HG02759 (cell line): ENCODE results near the gene BCL2L1.
"Not testable (repeated sequence)": the region's sequence is repeated elsewhere in the genome, so short reads cannot be mapped to it uniquely, and the experiment has no call there.

Experiments used
- ATAC-seq: cut with Tn5 transposase; IDR thresholded peaks from one replicate; pipeline ENCODE4 v1.9.1; 2021; ENCODE audit warnings: mild to moderate bottlenecking, moderate library complexity; ENCODE audit not compliant: unreplicated experiment

Gene BCL2L1

DNA sequence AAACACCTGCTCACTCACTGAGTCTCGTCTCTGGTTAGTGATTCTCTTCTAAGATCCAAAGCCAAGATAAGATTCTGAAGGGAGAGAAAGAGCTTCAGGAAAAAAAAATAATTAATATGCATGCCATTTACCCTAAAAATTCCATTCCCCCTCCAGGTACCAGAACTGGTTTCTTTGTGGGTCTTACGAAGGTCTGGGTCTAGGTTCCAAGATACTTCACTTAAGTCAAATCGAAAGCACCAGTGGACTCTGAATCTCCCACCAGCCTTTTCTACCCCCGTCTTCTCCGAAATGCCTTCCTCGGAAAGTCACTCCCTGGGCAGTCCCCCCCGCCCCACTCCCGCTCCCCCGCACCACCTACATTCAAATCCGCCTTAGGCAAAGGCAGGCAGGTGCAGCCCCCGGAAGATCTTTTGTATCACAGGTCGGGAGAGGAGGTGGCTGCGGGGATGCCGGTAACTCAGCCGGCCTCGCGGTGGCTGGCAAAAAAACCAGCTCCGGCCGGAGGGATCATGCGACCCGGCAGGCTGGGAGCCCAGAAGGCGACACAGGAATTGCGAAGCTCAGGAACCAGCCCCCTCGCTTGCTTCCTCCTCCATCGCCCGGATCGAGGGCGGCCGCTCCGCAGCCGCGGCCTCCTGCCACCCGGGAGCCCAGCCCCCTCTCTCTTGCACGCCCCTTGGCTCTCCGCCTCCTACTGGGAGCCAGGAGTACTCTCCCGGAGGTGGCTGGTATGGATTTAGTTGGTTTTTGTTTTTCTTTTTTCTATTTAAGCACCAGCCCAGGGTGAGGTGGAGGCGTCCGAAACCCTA, at the start of gene BCL2L1:
Gene BCL2L1 (minus strand): TSS at position 612 of the 812 bp plus-strand sequence. CDS start 650 bp downstream, outside the sequence.
- ATAC-seq = peak; percentile 19

DNA sequence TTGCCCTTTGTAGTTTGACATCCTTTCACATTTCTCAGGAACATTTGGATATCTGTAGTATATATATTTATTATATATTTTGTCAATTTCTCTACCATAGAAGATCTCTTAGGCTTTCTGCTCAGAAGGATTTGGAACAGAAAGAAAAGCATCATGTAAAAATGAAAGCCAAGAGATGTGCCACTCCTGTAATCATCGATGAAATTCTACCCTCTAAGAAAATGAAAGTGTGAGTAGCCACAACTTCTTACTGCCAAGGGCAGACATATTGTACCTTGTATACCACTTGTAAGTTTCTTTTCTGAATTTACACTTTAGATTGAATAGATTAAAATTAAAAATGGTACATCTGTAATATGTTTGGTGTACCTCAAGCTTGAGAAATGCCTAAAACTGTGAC, 47.6 kb upstream of the BCL2L1 start:
- no peak for ATAC-seq

DNA sequence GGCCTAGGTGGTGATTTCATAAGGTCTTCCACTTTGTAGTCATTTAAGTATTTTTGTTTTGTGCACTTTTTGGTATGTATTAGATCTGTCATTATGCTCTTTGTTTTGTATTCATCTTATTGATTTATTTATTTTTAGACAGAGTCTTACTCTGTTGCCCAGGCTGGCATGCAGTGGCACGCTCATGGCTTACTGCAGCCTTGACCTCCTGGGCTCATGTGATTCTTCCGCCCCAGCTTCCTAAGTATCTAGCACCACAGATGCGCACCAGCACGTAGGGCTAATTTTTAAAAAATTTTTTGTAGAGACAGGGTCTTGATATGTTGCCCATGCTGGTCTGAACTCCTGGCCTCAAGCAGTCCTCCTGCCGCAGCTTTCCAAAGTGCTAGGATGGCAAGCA, 47.0 kb upstream of the BCL2L1 start:
- no peak for ATAC-seq

DNA sequence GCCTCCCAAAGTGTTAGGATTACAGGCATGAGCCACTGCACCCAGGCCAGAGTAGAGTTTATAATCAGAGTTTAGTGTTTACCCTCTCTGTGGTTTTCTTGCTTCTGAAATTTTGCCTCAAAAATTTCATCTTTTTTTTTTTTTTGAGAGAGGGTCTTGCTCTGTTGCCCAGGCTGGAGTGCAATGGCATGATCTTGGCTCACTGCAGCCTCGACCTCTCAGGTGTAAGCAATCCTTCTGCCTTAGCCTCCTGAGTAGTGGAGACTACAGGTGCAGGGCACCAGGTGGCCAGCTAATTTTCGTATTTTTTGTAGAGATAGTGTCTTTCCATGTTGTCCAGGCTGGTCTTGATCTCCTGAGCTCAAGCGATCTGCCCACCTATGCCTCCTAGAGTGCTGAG, 45.1 kb upstream of the BCL2L1 start:
- ATAC-seq = no peak

DNA sequence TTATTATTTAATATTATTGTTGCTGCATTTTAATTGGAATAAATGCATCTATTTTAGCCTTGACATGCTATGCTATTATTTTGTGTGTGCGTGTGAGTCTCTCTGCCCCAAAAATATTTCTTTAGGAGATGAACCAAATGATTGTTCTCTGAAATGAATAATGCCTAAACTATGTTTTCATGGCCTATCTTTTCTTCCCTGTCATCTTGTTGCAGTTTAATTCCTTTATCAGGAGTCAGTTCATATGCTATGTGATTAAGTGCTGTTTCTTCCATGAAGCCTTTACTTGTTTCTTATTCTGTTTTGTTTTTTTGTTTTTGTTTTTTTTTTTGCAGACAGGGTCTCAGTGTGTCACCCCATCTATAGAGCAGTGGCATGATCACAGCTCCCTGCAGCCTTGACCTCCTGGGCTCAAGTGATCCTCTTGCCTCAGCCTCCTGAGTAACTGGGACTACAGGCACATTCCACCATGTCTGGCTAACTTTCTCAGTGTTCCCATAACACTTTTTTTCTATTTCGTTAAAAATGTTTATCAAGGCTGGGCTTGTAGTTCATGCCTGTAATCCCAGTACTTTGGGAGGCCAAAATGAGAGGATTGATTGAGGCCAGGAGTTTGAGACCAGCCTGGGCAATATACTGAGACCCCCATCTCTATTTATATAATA, 42.1 kb upstream of the BCL2L1 start:
- no peak for ATAC-seq

DNA sequence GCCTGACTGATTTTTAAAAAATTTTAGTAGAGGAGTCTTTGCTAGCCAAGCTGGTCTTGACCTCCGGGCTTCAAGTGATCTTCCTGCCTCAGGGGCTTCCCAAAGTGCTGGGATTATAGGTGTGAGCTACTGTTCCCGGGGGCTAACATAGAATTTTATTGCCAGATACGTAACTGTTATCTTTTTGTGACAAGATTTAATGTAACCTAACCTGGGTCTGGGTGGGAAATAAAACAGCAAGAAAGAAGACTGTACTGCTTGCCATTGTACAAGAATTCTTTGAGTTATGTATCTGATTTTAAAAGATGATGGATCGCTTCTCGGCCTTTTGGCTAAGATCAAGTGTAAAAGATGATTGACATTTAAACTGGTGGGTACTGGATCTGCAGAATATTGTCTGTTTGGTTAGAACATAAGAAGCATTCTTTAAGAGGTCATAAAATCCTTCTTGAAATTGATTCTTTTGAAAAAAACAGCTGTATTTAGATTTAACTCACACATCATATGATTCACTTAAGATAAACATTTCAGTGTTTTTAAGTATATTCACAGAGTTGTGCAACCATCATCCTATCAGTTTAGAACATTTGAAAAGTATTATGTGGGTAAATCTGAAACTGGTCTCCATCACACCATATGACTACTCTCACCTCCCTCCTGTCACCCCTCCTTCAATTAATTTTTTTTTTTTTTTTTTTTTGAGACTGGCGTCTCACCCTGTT, 38.0 kb upstream of the BCL2L1 start:
- ATAC-seq = no peak

DNA sequence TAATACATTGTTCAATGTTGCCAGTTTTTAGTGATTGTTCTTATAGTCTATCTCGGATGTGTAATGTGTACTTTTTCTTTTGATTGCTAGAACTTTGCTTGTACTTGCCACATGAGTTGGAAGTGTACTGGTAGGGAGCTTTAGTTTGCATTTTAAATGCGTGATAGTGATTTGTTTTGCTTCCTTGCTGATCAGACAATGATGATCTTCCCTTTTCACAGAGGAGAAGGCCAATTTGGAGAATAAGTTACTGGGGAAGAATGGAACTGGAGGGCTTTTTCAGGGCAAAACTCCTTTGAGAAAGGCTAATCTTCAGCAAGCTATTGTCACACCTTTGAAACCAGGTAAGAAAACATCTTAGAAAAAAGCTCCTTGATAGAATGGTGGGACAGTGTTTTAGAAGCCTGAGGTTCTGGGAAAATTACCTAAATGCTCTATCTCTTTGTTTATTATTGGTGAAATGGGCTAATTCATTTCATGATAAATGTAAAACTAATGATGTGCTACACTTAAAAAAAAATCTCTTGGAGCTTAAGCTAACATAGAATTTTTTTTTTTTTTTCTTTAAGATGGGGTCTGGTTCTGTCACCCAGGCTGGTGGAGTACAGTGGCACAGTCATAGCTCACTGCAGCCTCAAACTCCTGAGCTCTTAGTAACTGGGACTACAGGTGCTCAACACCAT, 37.3 kb upstream of the BCL2L1 start:
- ATAC-seq = no peak

DNA sequence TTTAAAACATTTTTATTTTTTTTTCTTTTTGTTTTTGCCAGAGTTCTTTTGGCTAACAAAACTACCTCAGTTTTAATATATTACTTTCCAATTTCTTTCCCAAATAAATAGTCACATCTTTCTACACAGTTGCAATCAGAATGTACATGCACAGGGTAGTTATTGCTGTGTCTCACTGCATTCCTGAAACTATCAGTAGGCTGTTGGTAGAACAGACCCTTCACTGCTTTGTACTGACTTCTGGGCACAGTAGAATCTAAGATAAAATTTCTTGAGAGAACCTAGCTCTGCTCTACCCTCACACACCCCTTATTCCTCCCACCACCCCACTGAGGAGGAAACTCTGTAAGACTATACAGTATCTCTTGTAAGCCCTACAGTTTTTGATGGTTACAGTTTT, 36.3 kb upstream of the BCL2L1 start:
- ATAC-seq = no peak

DNA sequence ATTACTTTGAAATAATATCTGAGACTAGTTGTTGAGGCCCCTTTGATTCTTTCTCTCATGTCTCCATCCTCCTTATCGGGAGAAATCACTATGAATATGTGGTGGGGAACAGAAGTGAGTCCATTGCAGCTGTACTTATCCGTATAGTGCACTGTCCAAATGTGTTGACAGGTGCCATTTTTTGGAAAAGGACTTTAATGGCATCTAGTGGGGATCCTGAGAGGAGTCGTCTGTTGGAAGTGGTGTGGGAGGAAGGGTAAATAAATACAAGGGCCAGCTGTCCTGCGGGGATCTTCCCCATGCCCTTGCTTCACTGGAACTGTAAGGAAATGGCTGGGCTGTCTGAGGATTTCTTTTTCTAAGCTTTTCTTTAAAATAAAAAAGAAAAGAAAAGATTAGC, 35.9 kb upstream of the BCL2L1 start:
- no peak for ATAC-seq

DNA sequence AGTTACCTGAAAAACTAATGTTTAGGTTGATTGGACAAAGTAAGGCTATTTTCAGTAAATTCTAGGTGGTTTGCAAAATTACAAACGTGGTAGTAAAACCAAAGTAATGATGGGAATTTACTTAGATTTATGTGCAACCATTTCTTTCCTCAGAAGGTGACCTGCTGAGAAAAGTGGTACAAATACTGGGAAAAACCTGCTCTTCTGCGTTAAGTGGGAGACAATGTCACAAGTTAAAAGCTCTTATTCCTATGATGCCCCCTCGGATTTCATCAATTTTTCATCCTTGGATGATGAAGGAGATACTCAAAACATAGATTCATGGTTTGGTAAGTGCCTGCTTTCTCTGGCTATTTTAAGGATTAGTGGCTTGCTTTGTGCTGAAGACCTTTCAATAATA, 34.6 kb upstream of the BCL2L1 start:
- no peak for ATAC-seq

DNA sequence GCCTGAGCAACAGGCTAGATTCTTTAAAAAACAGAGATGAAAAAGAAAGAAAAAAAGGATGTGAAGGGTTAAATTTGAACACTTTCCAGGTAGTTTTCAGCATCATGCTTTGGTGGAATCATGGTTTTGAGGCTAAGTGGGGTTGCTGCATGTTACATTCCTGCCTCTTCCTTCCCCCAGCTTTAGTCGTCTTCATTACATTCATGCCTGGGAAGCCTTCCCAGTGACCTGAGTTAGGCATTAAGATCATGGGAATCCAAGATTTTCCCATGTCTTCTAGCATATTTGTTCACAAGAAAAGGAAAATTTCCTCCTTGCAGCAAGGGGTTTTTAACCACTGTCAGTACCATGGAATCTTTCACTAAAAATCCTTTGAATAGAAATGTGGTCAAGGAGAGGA, 28.5 kb upstream of the BCL2L1 start:
- no peak for ATAC-seq

DNA sequence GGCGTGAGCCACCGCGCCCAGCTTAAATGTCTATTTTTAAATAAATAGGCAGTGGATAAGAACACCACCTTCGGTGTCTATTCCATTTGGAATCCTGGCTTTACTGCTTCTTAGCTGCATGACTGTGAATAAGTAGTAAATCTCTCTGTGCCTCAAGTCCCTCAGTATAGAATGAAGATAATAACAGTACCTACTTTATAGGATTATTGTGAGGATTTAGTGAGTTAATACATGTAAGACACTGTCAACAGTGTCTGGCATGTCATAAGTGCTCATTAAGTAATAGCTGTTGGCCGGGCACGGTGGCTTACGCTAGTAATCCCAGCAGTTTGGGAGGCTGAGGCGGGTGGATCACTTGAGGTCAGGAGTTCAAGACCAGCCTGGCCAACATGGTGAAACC, 26.6 kb upstream of the BCL2L1 start:
- ATAC-seq = no peak

DNA sequence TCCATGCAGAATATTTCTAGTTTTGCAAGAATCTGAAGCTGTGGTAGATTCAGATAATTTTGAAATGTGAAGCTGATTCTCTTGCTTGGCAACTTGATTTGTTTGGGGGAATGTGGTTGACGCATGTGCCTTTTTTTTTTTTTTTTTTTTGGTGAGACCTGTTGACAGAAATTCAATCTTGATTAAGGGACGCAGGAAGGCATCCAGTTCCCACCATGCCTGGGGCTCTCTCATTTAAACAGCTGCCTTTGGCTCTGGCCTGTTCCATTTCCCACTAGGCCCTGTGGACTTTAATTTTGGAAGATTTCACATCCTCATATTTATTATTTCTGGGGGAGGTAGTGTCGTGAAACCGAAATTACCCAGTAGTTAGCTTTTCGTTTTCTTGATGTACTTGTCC, 25.0 kb upstream of the BCL2L1 start:
- ATAC-seq = no peak

DNA sequence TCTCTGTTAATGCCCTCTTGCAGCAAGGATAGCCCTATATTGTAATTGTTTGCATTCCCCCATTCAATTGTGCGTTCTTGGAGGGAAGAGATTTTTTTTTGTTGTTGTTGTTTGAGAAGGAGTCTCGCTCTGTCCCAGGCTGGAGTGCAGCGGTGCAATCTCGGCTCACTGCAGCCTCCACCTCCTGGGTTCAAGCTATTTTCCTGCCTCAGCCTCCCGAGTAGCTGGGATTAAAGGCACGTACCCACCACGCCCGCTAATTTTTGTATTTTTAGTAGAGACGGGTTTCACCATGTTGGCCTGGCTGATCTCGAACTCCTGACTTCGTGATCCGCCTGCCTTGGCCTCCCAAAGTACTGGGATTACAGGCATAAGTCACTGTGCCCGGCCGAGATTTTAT, 24.4 kb upstream of the BCL2L1 start:
- not testable (repeated sequence) for ATAC-seq

DNA sequence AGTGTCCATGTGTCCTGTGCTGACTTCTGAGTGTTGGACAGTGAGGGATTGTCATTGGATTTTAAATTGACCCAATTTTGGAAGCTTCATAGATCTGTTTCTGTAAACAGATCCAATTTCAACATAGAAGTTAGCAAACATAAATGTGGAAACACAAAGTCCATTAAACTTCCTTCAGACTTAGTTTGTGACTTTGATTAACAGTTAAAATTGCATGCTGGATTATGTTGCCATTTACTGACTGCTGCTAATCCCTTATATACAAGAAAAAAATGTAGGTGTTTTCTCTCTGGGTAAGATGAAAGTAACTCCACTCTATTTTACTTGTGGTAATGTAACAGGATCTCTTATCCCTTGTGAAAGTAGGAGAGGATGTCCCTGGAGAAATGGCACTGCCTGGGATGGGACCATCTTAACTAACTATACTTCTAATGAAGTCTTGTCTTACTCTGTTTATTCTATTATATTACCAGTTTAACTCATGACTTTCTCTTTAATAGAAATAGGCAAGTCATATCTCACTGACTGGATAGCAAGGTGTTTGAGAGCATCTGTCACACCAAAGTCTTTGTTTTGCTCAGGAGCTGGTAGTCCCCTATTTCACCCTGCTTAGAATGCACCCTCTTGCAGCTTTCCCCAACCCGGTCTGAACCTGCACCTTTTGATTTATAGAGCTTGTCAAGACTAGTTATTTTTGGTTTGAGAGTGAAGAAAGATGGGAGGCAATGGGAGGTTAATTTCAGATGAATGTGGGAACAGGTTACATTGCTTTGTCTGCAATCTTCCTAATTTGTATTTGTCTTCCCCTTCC, 23.6 kb upstream of the BCL2L1 start:
- ATAC-seq = no peak

DNA sequence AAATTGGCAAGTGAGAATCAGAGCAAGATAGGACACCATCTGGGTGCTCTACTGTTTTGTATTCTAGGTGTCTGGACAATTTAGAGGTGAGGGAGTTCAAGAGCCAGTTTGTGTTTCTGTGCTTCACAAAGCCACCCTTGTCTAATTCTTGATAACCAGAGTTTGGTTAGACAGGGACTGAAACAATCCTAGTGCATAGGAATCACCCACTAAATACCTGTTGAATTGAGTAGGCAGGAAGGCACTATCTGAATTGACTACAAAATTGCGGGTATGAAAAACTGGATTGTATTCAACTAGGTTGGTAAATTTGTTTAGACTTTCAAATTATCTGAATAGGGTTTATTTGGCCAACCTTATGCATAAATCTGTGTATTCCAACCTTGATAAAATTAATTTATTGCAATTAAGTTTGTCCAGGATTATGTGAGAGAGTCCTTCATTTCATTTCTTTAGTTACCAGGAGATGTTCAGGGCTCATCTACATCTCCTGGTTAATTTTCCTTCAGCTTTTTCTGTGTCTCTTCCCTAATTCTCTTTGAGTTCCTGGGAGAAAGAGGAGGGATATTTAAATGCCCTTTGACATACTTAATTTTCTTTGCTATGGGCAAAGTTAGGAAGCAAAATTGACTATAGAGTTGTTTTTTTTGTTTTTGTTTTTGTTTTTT, 18.1 kb upstream of the BCL2L1 start:
- ATAC-seq = no peak

DNA sequence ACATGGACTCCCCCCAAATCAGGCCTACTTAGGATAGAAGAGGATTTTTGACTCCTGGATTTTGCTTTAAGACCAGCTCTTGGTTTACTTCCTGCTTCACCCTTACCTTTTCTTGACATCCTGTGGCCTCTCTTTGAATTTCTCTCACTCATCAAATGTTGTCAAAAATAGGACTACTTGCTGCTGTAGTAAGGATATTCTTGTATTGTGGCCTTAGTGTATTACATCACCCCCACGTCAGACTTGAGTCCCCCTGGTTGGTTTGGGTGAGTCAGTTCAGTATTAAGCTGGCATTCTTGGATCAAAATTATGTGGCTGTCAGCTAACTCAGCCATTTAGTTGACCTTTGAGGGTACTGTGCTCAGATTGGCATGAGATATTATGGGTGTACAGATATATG, 17.5 kb upstream of the BCL2L1 start:
- ATAC-seq = no peak

DNA sequence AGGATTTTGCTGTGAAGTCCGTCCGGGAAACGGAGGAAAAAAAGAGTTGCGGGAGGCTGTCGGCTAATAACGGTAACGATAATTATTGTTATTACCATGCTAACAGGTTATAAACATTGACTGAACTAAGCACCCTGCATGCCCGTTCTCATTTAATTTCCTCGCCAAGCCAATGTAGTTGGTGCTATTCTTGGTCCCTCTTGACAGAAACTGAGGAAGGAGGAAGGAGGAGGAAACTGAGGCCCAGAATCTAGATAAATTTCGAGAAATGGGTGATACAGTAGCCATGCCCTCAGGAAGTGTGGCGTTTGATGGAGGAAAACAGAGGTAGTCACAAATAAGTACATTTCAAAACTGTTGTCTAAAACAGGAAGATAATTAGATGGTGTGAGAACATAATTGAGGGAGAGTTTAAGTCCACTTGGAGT, 16.9 kb upstream of the BCL2L1 start:
- ATAC-seq = peak; percentile 12

DNA sequence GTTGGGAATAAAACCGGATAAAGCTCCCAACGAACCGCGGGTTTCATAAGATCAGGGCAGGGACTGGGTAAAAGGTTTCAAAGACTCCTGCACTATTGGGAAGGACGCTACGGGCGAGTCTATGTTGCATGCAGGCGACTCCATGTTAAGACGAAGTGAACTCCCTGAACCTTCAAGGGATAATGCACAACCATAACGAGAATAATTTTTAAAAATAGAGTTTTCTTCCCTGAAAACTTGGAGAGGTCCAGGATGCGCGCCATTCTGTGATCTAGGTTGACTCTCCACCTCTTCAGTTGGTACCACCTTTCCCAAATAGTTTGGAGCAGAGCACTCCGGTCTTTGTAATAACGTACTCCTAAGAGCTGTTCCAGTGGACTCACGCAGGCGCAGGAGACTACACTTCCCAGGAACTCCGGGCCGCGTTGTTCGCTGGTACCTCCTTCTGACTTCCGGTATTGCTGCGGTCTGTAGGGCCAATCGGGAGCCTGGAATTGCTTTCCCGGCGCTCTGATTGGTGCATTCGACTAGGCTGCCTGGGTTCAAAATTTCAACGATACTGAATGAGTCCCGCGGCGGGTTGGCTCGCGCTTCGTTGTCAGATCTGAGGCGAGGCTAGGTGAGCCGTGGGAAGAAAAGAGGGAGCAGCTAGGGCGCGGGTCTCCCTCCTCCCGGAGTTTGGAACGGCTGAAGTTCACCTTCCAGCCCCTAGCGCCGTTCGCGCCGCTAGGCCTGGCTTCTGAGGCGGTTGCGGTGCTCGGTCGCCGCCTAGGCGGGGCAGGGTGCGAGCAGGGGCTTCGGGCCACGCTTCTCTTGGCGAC, 16.3 kb upstream of the BCL2L1 start, which contains the start of gene TPX2:
Gene TPX2 (plus strand): TSS at position 562 of the 821 bp plus-strand sequence. CDS start 18,187 bp downstream, outside the sequence.
- ATAC-seq = peak; percentile 98
